HG02763 (cell line): ENCODE measurements around the gene SYTL3.
"Not testable (repeated sequence)": the region's sequence is repeated elsewhere in the genome, so short reads cannot be mapped to it uniquely, and the experiment has no call there.

ENCODE experiments used
- ATAC-seq: cut with Tn5 transposase; IDR thresholded peaks from one replicate; pipeline ENCODE4 v1.9.1; 2021; ENCODE audit warnings: mild to moderate bottlenecking, moderate library complexity; ENCODE audit not compliant: unreplicated experiment

Gene SYTL3

DNA sequence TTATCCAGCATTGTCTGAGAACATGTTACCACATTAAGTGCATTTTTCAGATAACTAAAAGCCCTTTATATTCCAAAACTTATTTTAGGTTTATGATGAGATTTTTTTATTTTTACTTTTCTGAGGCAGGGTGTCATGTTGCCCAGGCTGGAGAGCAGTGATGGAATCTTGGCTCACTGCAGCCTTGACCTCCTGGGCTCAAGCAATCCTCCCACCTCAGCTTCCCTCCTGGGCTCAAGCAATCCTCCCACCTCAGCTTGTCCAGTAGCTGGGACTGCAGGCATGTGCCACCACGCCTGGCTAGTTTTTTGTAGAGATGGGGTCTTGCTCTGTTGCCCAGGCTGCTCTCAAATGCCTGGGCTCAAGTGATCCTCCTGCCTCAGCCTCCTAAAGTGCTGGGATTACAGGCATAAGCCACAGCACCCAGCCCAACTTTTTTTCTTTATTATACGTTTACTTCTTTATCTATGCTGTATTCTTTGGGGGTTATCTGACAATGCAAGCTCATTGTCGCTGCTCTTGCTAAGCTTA, 11.5 kb upstream of the SYTL3 start:
- ATAC-seq = no peak

DNA sequence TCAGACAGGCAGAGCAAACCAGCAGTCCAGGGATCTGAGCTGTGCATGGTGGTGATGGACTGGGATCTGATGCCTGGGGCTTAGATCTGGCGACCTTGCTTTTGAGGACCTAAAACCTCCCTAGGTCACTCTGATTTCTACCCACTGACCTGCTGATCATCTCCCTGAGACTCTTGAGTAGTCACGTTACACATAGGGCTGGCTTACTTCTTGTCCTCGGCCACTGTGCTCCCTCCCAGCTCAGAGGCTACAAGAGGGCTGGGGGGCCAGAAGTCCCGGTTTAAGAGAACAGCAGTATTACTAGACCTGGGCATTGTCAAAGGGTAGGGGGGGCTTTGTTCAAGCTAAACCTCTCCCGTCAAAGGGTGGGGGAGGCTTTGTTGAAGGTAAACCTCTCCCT, 10.8 kb upstream of the SYTL3 start:
- ATAC-seq = no peak

DNA sequence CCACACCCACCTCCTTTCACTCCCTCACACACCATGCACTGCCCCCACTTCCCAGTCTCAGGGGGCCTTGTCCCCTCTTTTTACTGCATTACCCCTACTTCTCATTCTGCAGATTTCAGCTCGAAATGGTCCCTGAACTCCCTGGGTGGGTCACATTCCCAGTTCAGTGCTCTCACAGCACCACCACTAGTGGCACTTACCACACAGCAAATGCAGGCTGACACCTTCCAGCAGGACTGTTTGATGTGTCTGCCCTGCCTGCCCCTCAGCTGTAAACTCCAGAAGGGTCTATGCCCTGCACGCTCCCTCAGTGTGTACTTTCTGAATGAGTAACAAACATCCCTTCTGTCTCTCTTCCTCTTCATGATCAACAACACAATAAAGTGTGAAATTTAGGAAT, 9.3 kb upstream of the SYTL3 start:
- no peak for ATAC-seq

DNA sequence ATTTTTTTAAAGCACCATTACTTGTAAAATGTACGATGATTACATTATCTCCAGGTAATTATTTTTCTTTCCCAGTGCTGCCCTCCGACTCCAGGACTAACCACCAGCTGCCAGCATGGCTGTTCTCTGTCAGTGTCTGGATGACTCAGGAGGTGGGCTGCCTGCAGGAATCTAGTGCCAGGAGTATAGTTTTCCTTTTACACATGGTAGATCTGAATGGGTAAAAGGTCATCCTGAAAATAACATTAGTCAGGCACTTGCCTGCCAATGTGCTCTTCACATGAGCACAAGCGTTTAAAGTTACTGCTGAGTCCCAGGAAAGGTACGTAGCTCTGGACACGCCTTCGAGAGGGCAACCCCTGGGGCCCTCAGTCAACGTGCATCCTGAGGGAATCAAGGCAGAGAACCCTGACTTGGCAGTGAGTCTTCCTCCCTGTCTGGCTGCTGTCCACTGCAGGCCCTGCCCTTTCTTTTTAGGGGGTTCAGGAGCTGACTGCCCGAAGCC, 7.7 kb upstream of the SYTL3 start:
- no peak for ATAC-seq

DNA sequence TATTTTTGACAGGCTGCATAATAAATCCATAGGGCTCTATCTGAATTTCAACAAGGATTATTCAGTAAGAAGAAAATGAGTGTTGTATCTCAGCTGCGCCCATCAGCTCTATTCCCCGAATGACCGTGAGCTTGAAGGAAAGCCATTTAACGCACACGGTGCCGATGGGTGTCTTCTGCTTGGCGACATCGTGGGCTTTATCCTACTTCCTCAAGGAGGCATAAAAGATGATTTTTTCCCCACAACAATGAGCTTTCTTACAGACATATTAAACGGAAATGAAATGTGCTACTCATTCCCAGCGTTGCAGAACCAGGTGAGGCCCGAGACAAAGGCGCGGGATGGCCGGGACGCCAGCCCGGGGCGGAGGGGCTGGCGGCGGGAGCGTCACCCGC, 6.0 kb upstream of the SYTL3 start:
- no peak for ATAC-seq

DNA sequence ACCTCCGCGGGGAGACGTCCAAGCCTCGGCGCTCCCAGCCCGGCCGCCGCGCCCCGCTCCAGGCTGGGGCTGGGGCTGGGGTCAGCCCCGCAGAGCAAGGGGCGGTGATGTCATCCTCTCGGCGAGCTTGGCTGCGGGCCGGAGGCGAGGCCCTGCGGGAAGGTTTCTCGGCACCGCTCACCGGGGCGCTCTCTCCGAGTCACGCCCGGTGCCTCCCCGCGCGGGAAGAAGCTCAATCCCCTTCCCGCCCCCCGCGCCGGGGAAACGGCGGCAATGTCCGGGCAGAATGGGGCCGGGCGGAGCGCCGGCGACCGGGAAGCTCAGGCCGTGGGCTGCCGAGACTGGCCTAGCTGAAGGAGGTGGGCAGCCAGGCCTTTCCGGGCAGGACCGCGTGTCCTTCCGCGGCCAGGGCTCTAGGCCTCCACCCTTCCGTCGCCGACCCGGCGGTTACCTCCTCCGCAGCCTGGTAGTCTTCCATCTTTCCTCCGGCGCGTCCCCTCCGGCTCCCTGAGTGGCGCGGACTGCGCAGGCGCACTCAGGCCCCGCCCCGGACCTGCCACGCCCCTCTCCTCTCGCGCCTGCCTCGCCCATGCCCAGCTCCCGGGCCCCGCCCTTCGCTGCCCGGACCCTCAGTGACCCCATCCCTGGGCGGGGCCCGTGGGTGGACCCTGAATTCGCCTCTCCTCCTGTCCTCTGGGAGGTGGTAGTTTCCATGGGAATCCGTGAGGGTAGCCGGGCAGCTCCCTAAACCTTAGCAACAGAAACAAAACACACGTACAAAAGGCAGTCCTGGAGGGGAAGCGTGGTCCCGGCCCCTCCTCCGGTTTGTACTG, 5.4 kb upstream of the SYTL3 start, which contains the start of gene DYNLT1:
DYNLT1 (minus strand) TSS at position 513 of the 833 bp plus-strand sequence; CDS start at position 478, 35 bp downstream.
- ATAC-seq = peak; percentile 70

DNA sequence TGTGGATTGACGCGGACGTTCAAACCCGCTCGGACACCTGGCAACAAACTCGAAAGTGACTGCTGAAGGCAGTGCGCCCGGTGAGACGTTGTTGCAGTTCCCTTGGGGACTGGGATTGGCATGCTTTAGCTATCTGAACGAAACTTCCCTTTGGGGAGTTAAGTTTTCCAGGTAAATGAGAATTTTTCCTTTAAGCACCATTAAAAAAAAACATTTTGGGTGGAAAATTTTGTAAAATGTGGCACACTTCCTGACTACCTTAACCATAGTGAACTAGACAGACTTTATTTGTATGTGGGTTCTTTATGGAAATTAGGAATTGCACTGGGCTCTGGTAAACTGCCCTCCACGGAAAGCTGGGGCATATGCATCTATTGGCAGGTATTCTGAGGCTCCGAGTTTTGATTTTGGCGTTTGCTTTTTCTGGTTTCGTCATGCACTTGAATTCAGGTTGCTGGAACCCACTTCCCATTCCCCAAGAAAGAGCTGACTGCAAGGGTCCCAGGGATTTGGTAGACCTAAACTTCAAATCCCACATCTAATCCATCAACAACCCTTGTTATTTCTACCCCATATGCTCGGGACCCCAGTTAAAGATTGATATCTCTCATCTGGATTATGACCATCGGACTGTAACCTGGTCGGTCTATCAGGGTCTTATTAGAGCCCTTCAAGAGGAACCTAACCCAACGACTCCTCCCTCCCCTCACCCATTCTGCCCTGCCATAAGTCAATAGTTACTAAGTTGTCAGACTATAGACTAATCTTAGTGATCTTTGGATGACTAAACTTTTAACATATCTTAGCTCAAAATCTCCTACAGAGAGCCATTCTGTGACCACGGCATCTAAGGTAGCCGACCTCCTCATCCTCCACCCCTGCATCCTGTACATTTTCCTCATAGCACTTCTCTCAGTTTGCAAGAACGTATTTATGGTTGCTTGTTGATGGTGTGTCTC, 4.5 kb upstream of the SYTL3 start:
- ATAC-seq = no peak

DNA sequence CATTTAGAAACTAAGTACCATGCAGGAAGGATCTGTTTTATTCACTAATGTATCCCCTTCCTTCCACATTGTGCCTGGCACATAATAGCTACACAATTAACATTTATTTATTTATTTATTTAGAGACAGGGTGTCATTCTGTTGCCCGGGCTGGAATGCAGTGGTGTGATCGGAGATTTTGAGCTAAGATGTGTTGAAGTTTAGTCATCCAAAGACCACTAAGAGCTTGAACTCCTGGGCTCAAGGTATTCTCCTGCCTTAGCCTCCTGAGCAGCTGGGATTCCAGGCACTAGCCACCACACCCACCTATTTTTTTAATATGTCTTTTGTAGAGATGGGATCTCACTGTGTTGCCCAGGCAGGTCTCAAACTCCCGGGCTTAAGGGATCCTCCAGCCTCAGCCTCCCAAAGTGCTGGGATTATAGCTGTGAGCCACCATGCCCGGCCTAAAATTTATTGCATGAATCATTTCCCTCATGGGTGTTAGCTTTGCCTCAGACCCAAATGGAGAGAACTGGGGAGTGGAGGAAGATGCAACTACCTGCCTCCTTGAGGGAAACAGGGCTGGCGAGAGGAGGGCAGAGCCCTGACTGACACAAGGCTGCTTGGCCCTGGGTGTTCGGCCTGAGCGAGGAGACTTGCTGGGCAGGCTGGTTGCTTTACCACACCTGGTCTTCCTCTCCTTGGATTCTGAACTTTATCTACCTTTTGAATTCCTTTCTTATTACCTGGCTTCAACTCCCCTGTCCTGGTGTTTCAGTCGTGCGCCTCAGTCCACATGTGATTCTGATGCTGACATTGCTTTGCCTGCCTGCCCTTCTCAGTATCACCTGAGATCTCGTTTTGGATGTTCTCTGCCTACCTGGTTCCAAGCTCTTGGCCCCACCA, 3.6 kb upstream of the SYTL3 start:
- ATAC-seq = no peak

DNA sequence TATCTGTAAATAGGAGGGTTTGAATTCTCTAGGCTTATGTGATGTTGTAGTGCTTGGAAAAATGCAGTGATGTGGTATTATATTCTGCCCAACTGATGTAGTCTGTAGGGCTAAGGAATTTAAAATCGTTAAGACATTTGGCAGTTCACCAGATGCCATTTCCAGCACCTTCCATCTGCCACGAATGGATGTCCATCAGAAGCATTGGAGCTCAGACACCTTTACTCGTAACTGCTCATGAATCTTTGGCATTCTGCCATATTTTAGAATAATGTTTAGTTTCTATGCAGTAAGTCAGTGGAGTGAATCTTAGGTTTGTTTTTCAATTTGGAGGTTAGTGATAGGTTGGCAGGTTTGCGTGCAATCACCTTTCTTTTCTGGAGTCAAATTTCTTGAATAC, 2.4 kb upstream of the SYTL3 start:
- no peak for ATAC-seq

DNA sequence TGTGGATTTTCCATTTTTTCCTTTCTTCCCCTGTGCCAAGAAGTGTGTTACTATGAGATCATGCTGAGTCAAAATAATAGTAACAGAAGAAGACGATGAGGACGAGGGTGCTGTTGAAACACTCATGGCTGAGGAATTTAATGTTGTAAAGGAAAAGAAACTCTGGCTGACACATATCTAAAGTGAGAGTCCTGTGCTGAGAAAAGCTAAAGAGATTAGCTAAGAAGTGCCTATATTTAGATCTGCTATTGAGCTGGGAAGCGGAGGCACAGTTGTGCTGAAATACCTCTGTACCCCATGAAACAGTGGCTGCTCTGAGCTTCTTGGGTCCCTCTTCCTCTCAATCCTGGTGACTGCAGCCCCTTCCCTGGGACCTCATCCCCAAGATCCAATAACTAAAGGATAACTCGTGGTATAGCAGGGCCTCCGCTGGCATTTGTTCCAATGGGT, 1.1 kb upstream of the SYTL3 start:
- no peak for ATAC-seq

DNA sequence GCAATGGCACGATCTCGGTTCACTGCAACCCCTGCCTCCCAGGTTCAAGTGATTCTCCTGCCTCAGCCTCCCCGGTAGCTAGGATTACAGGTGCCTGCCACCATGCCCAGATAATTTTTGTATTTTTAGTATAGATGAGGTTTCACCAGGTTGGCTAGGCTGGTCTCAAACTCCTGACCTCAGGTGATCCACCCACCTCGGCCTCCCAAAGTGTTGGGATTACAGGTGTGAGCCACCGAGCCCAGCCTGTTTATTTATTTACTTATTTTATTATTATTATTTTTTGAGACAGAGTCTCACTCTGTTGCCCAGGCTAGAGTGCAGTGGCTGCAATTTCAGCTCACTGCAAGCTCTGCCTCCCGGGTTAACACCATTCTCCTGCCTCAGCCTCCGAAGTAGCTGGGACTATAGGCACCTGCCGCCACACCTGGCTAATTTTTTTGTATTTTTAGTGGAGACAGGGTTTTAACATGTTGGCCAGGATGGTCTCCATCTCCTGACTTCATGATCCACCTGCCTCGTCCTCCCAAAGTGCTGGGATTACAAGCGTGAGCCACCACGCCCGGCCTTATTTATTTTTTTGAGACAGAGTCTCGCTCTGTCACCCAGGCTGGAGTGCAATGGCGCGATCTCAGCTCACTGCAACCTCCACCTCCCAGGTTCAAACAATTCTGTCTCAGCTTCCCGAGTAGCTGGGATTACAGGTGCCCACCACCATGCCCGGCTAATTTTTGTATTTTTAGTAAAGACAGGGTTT, 2.3 kb downstream of the SYTL3 start:
- ATAC-seq = not testable (repeated sequence)

DNA sequence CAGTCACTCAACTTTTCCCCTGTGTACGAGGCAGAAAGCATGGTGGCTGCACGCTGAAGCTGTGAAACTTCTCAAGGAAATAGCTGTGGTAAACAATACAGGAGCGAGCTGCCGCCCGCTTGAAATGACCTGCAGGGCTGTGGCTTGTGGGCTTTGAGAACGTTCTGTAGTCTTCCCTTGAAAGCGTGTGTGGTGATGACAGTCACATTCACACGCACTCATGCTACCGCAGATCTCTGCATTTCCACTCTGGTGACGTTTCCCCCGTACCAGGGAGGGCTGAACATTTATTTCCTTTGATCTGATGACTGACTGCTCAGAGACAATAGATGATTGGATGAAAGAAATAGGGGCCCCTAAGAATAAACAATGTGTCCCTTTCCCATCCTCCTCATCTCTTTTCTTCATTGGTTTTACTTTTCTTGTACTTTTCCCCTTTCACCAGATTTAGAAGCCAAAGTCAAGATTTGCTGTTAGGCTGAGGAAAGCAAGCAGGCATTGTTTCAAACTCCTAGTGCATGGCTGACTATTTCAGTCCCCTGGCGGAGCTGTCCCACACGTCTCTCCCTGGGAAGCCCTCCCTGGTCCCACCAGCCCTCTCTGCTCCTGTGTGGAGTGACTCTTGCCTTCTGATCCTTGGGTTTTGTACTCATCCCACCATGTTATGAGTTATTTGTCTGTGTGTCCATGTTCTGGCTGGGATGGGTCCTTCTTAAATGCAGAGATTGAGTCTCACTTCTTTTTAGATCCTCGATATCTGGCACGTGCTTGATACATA, 3.9 kb downstream of the SYTL3 start:
- peak; percentile 55 for ATAC-seq

DNA sequence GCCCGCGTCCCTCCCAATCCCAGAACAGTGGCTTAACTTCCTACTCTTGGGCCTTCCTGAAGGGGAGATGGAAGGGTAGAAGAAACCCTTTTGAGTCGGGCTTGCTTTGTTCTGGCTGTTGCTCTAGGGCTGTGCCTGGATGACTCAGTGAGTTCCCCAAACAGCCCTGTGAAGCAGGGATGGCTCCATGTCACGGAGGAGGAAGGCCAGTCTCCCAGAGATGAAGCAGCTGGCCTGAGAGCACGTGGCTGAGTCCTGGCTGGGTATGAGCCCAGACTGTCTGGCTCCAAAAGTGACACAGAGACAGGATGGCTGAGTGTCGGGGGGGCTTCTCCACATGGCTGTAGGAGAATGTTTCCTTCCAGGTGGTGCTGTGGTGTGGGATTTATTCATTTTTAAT, 4.6 kb downstream of the SYTL3 start:
- ATAC-seq = no peak

DNA sequence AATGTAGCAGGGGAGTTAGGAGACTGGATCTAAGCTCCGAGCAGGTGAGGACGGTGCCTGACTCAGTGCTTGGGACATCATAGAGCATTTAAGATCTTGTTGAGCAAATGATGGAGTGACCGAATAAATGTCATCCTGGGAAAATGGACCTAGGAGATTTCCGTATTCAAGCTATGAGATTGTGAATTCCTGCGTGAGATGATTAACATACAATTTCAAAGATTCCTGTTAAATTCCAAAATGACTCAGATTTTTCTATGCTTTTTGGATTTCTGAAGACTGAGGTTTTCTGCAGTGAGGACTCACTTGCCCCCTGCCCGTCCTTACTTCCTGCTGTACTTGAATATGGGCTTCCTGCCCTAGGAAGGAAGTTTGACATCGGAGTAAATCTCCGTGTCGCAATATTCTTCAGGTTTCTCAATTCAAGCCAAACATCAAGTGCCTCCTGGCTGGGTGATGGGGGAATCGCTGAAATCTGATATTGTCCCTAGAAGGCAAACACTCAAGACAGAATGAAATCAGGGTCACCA, 5.2 kb downstream of the SYTL3 start:
- ATAC-seq = no peak

DNA sequence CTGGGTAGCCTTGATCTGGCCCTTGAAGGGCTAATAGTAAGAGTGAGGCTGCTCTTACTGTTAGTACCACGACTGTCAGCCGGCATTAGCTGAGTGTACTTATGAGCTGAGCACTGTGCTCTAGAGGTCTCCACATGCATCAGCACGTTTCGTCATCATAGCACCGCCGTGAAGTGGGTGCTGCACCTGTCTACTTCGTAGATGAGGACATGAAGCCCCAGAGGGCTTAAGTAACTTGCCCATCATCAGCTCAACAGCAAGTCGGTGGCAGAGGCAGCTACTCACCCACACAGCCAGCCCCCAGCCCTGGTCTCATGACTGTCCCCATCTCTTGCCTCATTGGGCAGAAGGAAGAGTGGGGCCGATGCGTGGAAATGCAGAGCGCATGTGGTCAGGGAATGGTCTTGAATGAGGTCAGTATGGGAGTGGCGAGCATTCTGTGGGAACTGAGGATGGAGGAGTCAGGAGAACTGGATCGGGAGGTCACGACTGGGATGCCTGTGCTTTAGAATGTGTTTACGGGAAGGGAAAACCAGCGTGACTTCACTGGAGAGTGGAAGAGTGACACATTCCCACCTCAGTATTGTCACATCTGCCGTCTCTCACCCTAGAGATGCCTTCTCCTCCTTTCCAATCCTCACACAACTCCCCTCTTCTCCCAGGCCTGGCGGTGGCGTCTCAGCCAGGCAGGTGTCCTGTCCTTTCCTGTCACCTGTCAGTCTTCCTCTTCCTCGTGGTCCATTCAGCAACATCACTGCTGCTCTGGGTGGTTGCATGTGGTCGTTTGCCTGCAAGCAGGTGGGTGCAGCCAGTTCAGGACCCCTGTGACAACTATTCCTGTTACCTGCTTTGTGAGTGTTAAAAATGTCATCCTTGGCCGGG, 6.0 kb downstream of the SYTL3 start:
- ATAC-seq = no peak

DNA sequence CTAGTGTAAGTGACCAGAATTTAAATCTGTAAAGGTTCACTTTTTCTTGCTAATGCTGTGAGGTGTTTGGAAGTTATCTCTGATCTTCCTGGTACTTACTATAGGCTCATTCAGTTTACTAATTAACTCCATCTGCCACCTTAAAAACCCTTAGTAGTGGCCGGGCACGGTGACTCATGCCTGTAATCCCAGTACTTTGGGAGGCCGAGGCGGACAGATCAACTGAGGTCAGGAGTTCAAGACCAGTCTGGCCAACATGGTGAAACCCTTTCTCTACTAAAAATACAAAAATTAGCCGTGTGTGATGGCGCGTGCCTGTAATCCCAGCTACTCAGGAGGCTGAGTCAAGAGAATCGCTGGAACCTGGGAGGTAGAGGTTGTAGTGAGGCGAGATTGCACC, 7.1 kb downstream of the SYTL3 start:
- not testable (repeated sequence) for ATAC-seq

DNA sequence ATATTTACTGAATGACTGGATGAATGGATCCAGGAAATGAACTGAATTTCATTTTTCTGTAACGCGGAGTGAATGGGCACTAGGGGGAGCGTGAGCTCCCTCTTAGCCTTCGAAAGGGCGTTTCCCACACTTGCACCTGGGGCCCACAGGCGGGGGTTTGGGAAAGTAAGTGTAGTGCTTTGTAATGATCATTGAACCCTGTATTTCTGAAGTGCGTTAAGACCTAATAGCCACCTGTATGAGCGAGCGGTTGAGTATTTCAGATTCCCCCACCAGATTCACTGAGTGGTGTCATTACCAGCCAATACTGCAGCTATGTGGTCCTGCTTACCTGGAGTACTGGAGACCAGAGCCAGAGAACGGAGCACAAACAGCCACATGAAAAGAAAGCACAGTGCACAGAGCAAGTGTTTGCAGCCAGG, 10.5 kb downstream of the SYTL3 start:
- ATAC-seq = no peak
